ENCODE data around the gene DPYSL4. TPM values are rescaled to one million over a fixed set of nuclear protein-coding genes. Genes with fewer than 3 reads are reported as not detected.
A peak's percentile ranks its signal among the peaks of the same experiment; 100 is the strongest.

DPYSL4 gene
- total RNA-seq, 1 donor: 0.27 TPM

DNA sequence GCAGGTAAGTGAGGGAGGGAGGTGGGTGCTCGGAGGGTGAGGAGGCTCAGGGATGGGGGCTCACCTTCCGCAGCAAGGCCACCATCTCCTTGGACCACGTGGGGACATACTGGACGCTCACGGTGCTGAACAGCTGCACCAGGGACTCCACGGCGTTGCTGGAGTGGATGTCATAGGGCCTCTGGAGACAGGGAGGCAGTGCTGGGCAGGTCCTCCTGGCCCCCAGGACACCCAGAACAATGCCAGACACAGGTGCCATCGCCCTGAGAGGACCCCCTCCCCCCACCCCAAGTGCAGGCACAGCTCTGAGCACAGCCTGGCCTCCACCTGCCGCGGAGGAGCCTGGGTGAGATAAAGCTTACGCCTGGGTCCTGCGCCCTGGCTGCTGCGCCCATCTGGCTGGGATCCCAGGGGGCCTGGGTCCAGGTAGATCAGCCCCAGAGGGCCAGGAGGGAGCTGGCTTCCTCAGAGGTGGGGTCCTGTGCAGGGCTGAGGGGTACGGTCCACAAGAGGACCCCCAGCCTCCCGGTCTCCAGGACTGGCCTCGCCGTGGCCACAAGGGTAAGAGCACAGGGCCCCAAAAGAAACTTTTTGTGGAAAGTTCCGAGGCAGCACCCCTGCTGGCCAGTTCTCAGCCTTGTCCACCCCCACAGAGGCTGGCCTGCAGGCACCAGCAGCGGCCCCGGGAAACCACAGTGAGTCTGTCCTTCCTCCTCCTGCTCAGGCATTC, 37.8 kb downstream of the DPYSL4 start:
- DNase-seq (ENCODE audit: low read depth in 2 of 3, low spot score in 2 of 3): no peak

DNA sequence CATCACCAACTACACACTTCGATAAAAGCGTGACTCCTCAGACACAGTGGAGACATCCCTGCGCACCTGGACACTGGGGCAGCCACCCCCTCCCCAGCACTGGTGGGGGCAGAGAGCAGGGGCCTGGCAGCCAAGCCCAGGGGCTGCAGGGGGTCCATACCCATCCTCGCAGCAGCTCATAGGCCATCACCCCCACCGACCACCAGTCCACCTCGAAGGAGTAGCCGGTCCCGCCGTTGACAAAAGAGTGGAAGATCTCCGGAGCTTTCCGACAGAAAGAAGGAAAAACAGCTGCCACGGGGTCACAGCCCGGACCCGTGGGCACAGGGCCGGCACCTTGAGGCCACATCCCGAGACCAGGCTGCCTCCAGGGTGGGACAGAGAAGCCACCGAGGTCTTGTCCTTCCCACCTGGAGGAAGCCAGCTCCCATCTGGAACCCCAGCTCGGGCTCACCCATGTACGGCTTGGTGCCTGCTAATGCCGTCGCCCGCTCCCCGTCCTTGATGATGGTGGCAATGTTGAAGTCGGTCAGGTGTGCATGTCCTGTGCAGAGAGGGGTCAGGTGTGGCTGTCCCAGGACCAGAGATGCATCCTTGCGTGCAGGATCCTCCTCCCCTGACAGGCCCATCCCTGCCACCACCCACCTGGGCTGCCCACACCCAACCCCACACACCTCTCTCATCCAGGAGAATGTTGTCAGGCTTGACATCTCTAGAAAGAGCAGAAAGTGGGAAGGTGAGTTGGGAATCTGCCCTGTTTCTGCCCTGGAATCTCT, 38.5 kb downstream of the DPYSL4 start:
- DNase-seq (ENCODE audit: low read depth in 2 of 3, low spot score in 2 of 3): no peak

DNA sequence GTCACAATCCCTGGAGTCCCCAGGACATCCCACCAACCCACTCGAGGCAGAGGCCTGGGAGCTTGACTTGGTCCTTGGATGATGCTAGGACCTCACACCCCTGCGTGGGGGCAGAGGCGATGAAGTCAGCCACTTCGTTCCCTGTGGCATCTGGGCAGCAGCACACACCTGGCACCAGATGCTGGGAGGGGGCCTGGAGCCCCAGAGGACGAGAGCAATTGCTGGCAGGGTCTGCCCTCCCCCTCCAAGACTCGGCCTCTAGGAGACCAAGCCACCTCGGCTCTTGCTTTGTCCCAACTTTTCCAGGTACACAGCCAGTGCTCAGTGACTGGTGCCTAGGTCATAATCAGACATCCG, 39.1 kb downstream of the DPYSL4 start:
- no peak for DNase-seq (ENCODE audit: low read depth in 2 of 3, low spot score in 2 of 3)

DNA sequence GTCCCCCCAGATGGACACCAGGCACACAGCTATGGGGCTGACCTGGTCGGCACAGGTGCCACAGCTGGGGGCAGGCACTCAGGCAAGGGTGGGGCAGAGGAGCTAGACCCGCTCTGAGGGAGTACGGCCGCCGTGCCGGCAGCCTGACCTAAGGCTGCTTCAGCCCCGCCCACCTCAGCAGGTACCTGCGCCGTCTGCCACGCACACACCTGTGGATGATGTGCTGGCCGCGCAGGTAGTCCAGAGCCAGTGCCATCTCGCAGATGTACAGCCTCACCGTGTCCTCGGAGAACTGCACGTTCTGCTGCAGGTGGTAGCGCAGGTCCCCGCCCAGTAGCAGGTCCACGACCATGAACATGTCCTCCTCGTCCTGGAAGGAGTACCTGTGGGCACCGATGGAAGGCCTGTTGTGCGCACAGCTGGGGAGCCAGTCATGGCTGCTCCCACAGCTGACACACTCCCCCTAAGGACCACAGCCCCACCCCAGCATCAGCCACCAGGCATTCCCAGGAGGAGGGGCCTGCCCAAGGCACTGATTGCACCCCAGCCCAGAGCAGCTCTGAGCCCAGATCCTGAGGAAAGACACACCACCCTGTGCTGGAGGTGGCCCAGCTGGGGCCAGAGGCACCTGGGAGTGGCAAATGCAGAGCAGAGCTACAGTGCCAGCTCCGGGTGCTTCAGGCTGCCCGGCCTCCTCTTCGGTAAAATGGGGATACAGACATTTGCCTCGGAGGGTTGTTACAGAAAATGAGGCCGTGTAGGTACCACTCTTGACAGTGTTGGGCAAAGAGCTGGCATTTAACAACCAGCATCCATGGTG, 40.0 kb downstream of the DPYSL4 start:
- DNase-seq (ENCODE audit: low read depth in 2 of 3, low spot score in 2 of 3): no peak

DNA sequence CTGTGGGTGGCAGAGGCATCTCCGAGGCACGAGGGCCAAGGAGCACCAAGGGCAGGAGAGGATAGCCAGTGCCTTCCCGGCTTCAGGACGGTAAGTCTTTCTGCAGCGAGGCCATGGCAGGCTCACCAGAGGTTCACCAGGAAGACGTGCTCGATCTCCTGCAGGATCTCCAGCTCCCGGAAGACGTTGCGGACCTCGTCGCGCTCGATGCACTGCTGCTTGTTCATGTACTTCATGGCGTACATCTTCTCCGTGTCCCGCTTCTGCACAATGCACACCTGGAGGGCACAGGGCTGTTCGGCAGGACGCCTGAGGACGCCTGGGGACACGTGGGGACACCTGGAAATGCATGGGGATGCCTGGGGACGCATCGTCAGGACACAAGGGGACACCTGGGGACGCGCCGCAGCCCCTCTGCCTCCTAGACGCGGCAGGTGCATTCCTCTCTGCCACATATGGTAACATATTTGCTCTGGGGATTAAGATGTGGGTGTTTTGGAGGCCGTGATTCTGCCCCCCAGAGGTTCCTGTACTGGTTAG, 41.2 kb downstream of the DPYSL4 start:
- no peak for DNase-seq (ENCODE audit: low read depth in 2 of 3, low spot score in 2 of 3)

DNA sequence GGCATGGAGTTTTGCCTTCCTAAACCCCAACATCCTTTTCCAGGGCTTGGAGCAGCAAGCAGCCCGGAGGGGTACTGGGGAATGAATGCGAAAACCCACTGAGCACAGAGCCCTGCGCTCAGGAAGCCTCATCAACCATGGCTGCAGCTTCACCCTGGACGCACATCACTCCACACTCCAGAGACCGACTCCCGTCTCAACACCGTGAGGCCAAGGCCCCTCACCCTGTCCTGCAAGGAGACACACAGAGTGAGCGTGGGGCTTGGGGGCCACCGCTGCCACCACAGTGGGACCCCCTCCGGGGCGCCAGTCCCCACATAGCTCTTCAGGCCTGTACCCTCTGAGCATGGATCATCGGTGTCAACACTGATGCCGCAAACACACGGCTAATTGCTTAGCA, 41.9 kb downstream of the DPYSL4 start:
- no peak for DNase-seq (ENCODE audit: low read depth in 2 of 3, low spot score in 2 of 3)

DNA sequence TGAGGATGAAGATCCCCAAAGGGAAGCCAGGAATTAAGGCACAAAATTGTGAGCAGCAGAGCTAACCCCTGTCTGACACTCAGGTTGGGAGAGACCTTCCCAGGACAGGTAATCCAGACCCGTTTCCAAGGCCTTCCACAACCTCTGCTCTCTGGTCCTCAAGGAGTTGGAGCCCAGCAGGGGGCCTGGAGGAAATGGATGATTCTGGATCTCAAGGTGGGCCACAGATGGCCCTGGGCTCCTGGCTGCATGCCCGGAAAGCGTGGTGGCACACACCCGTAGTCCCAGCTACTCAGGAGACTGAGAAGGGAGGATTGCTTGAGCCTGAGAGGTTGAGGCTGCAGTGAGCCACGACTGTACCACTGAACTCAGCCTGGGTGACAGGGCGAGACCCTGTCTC, 42.3 kb downstream of the DPYSL4 start:
- DNase-seq (ENCODE audit: low read depth in 2 of 3, low spot score in 2 of 3): peak in 1 of 3 donors; percentile 20

DNA sequence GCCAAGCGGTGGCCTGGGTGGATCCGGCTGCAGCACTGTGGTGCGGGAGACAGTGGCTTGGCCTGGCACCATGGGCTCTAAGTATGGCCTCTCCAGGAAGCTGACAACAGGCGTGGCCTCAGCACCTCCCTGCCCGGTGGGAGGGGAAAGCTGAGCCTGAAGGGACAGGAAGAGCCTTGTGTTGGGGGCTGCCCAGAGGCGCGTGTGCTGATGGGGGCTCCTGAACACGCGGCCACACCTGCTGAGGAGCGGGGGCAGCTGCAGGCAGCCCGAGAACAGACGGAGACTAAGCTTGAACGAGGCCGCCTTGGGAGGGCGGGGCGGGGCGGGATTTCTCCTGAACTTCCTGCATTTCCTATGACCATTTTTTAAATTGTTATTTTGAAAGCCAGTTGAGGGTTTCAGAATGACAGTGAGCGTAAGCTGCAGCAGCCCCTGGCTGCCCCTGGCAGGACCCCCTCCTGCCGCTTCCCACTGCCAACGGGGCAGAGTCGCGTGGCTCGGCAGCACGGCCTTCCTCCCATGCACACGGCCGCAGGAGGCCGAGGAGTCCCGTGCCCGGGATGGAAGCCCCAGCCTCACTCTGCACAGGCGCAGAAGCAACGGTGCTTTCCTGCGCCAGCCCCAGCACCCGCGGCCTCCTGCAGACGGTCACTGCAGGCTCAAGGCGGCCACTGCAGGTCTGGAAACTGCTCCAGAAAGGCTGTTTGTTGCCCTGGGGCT, 43.2 kb downstream of the DPYSL4 start:
- peak in 2 of 3 donors; percentile 17 to 53 for DNase-seq (ENCODE audit: low read depth in 2 of 3, low spot score in 2 of 3)

DNA sequence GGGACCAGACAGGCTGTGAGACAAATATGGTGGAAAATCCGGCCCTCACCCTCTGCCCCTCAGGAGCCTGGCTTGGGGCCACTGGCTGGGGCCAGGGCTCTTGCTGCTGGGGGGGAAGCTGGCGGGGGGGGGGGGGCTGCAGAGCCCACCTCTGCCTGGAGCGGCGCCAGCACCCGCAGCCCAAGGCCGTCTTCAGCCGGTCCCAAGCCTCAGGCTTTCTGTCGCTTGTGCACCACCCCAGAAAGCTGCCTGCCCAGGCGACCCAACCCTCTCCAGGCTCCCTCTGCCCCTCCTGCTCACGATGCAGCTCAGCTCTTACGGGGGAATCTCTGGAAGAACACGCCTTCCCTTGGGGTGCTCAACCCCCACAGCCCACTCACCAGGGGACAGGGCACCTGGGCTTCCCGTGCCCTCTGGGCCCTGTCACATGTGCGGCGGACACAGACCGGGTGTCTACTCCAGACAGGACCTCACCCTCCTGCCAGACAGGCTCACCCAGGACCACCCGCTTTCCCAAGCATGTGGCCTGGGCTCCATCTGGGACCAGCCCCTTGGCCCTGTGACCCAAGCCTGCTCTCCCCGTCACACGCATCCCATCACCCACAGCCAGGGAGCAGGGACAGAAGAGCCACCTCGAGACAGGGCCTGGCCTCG, 43.9 kb downstream of the DPYSL4 start:
- DNase-seq (ENCODE audit: low read depth in 2 of 3, low spot score in 2 of 3): no peak

DNA sequence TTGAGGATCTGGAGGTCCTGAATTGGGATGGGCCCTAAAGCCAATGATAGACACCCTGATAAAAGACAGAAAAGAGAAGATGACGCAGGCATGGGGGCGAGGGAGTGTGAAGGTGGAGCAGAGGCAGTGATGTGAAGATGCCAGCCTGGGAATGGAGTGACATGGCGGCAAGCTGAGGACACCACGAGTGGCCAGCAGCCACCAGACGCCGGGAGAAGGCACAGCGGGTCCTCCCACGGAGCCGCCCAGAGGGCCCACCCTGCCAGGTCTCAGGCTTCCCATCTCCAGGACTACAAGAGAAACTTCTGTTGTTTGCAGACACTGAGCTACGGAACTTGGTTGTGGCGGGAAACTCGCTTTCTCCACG, 44.9 kb downstream of the DPYSL4 start:
- DNase-seq (ENCODE audit: low read depth in 2 of 3, low spot score in 2 of 3): no peak

DNA sequence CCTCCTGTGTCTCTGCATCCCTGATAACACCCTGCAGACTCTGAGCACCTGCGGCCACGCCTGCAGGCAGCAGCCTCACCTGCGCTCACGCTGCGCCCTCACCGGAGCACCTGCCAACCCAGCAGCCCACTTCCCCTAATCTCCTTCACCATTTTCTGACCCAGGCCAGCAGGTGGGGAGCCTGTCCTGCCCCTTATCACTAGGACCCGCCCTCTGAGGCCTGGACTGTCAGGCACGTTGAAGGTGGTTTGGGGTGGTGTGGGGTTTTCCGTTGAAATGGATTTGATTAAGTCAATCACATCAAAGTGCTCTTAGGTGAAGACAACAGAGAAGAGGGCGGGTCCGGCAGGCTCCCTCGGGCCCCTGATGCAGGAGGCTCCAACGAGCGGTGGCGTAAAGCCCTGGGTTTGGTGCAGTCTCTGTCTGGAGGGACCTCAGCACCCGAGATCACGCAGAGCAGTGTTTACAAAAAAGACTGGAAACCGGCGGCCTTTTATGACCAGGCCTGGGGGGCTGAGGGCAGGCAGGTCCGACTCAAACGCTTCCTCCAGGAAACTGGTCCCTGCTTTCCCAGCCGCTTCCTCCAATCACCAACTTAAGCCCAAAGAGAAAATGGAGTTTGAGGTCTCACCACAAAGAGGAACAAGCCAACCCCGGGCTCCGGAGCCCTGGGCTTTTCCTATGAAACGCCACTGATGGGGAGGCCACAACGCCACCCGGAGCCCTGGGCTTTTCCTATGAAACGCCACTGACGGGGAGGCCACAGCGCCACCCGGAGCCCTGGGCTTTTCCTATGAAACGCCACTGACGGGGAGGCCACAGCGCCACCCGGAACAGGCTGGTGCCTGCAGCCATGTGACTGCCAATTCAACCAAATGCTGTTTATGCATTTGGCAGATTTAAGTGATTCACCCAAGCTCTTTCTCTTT, 45.5 kb downstream of the DPYSL4 start:
- DNase-seq (ENCODE audit: low read depth in 2 of 3, low spot score in 2 of 3): peak in 2 of 3 donors; percentile 75 to 76

DNA sequence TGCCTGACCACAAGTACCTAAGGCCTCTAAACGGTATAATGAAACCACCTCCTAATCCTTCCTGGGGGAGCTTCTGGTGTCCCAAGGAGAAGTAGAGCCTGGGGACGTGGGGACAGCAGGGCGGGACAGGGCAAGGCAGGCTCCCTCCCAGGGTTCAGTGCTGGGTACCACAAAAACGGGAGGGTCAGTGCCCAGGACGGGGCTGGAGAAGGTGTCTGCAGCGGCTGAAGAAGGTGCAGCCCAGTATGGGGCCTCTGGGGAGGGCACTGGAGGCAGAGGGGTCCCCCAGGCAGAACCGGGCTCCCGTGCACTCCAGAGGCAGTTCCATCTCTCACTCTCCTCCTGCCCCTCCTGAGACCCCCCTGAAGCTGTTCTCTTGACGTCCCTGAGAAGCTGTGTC, 46.2 kb downstream of the DPYSL4 start:
- no peak for DNase-seq (ENCODE audit: low read depth in 2 of 3, low spot score in 2 of 3)

DNA sequence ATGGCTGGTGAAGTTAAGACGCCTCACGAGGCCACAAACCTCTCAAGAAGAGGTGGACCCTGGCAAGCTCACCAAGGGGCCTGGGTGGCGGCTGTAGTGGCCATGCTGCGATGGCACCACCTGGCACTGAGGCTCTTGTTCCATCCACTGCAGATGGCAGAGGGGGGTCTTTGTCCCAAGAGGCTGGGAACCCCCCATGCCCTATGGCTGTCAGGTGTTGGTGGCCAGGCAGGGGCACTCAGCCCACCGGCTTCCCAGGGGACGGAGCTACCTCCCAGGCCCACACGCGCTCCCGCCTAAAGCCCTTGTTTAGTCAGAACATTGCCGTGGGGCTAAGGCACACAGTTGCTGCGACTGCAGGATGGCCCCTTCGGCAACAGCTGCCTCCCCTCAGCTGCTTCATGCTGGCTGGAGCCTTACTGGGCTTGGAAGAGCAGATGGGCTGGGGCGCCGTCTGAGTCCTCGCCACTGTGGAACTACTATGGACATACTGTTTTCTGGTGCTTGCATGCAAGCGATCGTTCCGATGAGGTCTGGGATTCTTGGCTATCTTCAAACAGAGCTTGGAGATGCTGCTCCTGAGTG, 46.8 kb downstream of the DPYSL4 start:
- no peak for DNase-seq (ENCODE audit: low read depth in 2 of 3, low spot score in 2 of 3)

DNA sequence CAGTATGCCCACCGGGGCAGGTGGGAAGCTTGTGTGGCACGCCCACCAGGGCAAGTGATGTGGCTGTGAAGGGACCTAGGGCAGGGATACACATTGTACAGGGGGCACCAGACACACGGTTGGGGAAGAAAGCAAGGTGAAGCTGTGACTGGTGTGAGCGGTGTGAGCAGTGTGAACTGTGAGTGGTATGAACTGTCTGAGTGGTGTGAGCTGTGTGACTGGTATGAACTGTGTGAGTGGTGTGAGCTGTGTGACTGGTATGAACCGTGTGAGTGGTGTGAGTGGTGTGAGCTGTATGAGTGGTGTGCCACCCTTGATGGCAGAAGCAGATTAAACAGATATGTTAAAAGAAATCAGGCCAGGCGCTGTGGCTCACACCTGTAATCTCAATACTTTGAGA, 48.1 kb downstream of the DPYSL4 start:
- no peak for DNase-seq (ENCODE audit: low read depth in 2 of 3, low spot score in 2 of 3)

DNA sequence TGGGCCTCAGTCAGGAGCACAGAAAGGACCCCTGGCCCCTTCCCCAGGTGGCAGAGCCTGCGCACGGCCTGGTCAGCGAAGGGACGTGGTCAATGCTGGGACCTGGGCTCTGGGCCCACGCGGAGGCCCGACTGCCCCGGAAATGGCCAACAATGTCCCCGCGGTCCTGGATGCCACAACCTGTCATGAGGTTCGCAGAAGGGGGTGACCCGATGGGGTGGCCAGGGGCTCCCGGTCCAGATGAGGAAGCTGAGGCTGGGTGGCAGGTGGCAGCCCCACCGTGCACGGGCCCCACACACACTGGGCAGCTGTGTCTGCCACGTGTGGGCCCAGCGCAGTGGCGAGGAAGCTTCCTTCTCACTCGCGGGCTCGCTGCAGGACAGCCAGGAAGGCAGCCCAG, 49.4 kb downstream of the DPYSL4 start:
- no peak for DNase-seq (ENCODE audit: low read depth in 2 of 3, low spot score in 2 of 3)

DNA sequence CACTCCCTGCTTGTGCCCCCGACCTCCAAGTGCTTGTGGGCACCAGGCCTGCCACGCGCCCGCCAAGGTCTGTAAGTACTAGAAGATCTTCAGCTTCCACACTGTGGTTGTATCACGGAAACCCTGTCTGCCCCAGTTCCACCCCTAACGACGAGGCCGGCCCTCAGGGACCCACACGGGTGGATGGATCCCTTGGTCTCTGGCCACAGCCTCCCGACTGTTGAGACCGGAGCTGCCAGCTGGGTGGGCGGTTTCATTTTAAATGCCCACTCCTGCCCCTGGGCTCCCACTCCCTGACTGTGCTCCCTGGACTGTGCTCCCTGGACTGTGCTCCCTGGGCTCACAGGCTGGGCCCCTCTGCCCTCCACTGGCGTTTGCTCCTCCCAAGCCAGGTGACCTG, 50.1 kb downstream of the DPYSL4 start:
- DNase-seq (ENCODE audit: low read depth in 2 of 3, low spot score in 2 of 3): no peak

DNA sequence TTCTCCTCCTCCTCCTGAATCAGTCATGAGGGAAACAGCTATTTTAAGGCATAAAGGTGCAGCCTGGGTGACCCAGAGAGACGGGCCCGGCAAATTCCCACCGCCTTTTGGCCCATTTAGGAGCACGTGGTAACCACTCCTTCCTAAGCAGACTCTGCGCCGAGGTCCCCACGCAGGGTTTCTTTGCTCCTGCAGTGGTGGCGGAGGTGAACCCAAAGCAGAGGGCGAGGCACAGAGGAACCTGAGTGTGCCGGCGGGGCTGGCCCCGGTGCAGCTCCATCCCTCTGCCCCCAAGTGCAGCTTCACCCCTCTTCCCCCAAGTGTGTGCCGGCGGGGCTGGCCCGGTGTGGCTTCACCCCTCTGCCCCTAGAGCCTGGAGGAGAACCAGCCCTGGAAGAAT, 50.6 kb downstream of the DPYSL4 start:
- DNase-seq (ENCODE audit: low read depth in 2 of 3, low spot score in 2 of 3): no peak

DNA sequence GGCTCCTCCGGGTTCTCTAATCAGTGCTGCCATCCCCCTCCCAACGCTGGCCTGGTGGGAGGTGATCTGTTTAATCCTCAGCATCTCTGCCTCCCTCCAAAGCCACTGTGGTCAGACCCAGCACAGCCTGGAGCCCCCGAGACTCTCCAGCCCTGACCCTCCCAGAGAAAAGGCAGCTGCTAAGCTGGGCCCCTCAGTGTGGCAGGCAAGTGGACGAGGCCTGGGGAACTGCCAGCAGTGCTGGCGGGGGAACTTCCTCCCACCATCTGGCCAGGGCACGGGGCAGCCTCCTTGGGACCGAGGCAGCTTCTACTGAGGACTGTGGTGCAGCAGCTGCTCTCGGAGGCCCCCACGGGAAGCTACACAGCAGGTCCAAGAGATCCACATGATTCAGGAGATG, 51.1 kb downstream of the DPYSL4 start:
- DNase-seq (ENCODE audit: low read depth in 2 of 3, low spot score in 2 of 3): no peak

Measured in hematopoietic multipotent progenitor cell (in vitro differentiated cells).